H1 (cell line): ENCODE measurements around the gene ASF1B. TPM values are rescaled to one million over a fixed set of nuclear protein-coding genes. Genes with fewer than 3 reads are reported as not detected.
A peak's percentile ranks its signal among the peaks of the same experiment; 100 is the strongest.

ENCODE experiments used
- ASH2L ChIP-seq: fragments of 200-600, 300-600 bp; sonication (generic); IDR thresholded peaks from one replicate; pipeline ENCODE4 v1.7.1; 2017; ENCODE audit warnings: low read length
- CREB1 ChIP-seq: IDR thresholded peaks from 2 replicates; pipeline ENCODE4 v1.6.1; 2012; ENCODE audit warnings: inconsistent platforms
- MAX ChIP-seq: IDR thresholded peaks from 2 replicates; pipeline ENCODE4 v1.6.1; 2012; ENCODE audit warnings: inconsistent platforms
- POU5F1 ChIP-seq: IDR thresholded peaks from 2 replicates; pipeline ENCODE4 v1.6.1; 2011; ENCODE audit warnings: low read depth, mild to moderate bottlenecking, low read length, moderate library complexity
- SP1 ChIP-seq: IDR thresholded peaks from 2 replicates; pipeline ENCODE4 v1.6.1; 2011; ENCODE audit warnings: low read depth, low read length
- SP4 ChIP-seq: IDR thresholded peaks from 2 replicates; pipeline ENCODE4 v1.6.1; 2012; ENCODE audit warnings: low read length, inconsistent platforms
- polyA plus RNA-seq, 7 experiments: library from polyadenylated mRNA; depleted of rRNA in 3 of 7; stranded (reverse) in 5 of 7; unstranded in 2 of 7; fragments of >200 nt in 5 of 7; fragments of 200-250 nt in 2 of 7; gene quantifications; 1 replicate in 5 of 7; 2 replicates in 1 of 7; 4 replicates in 1 of 7; pipeline versions ENCODE4 v1.2.1 to v1.2.3, GENCODE V29; 2011 to 2013; ENCODE audit warnings: missing spikeins in 2 of 7, mixed read lengths in 2 of 7
- total RNA-seq: library from RNA; stranded (reverse); fragmentation: NEBNext Ultra II Directional; extraction: Animal tissue kit (Norgen Biotek cat#: 25700); gene quantifications from 2 replicates; pipeline ENCODE4 v1.2.1, GENCODE V29; 2021

Gene ASF1B
- total and polyA plus RNA-seq, 2 of the 8 experiments (the other 6 are each of a cell fraction or from before 2014, with no cell fraction given): 32.6 to 59.2 TPM

GRCh38 chr19:14091081-14091812 lies 45.1 kb downstream of the ASF1B start (continued):
- TF ChIP-seq ASH2L: peak; percentile 68
- TF ChIP-seq POU5F1: no peak
- no peak for TF ChIP-seq CREB1
- no peak for TF ChIP-seq SP4
- 0 out of 2 replicates have a peak, but pooled peaks have one; percentile 11 for TF ChIP-seq MAX
- TF ChIP-seq SP1: no peak
- TF ChIP-seq, all 59 proteins: peak for 8
